AG09319 (cell line): ENCODE measurements around the gene NRXN2.
A peak's percentile ranks its signal among the peaks of the same experiment; 100 is the strongest.

Source experiments
- DNase-seq: peaks from one replicate; pipeline ENCODE4 v3.0.0-alpha.2; 2010; ENCODE audit warnings: low read depth; ENCODE audit errors: extremely low read depth
- TF ChIP-seq, protein P1 (sequence below): IDR thresholded peaks from 2 replicates; pipeline ENCODE4 v1.5.1; 2011; ENCODE audit warnings: low read depth, mild to moderate bottlenecking, inconsistent platforms, low read length, moderate library complexity

Gene NRXN2

GRCh38 chr11:64691543-64691942 lies 31.5 kb downstream of the NRXN2 start:
- DNase-seq: no peak

GRCh38 chr11:64690235-64690634 lies 32.8 kb downstream of the NRXN2 start:
- no peak for DNase-seq
- TF ChIP-seq, protein P1, sequence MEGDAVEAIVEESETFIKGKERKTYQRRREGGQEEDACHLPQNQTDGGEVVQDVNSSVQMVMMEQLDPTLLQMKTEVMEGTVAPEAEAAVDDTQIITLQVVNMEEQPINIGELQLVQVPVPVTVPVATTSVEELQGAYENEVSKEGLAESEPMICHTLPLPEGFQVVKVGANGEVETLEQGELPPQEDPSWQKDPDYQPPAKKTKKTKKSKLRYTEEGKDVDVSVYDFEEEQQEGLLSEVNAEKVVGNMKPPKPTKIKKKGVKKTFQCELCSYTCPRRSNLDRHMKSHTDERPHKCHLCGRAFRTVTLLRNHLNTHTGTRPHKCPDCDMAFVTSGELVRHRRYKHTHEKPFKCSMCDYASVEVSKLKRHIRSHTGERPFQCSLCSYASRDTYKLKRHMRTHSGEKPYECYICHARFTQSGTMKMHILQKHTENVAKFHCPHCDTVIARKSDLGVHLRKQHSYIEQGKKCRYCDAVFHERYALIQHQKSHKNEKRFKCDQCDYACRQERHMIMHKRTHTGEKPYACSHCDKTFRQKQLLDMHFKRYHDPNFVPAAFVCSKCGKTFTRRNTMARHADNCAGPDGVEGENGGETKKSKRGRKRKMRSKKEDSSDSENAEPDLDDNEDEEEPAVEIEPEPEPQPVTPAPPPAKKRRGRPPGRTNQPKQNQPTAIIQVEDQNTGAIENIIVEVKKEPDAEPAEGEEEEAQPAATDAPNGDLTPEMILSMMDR: no peak

More at GRCh38 chr11:64691543-64691942, 31.5 kb downstream of the NRXN2 start:
- TF ChIP-seq, protein P1: no peak

- TF ChIP-seq, protein P1: peak; percentile 82
- peak; percentile 57 for DNase-seq
These were observed 34.4 kb downstream of the NRXN2 start for GRCh38 chr11:64688534-64688982.

DNA sequence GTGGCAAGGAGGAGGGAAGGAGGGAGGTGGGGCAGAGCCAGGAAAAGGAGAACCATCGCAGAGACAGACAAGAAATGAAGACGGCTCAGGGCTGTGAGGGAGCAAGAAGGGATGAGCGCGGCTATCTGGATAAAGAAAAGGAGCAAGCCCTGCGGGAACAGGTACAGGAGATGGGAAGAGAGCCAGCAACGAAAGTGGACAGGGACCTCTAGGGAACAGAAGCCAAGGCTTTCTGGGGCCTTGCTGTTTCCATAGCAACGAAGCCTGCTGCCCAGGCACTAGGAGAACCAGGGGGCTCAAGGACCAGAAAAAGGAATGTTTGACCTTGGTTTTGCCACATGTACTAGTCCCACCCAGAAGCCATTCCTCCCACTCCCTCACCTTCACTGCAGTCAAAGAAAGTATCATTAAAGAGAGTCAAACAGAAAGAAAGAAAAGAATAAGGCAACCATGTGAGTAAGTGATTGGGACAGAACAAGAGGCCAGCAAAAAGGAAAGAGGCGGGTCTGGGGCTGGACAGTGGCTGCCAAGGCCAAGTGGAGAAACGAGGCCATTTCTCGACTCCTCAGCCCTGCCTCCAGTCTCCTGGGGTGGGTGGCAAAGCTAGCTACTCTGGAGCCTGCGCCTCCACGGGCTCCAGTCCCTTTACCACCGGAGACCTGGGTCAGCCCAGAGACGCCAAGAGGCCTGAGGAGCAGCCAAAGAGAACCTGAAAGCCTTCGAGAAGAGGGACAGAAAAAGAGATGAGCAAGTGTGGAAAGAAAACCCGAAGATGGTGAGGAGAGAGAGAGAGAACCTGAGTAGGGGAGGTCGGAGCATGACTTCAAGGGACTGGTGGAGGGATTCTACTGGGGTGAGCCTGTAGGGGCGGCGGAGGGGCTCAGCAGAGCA lies 35.1 kb downstream of the NRXN2 start:
- no peak for DNase-seq
- TF ChIP-seq, protein P1: no peak

DNA sequence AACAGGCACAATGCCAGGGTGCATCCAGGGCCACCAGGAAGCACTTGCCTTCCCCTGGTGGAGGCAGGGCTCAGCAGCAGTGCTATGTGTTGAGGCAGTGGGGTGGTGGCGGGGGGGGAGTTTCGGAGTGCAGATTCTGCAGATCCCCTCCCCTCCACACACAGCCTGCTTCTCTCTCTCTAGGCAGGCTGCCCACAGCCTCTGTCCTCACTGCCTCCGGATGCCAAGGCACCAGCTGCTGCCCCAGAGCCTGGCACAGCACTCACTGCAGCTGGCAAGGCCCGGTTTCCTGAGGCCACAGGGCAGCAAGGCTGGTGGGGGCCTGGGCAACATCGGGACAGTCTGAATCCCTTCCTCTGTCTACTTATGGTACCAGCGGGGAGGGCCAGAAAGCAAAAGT lies 35.8 kb downstream of the NRXN2 start:
- TF ChIP-seq, protein P1: no peak
- no peak for DNase-seq

DNA sequence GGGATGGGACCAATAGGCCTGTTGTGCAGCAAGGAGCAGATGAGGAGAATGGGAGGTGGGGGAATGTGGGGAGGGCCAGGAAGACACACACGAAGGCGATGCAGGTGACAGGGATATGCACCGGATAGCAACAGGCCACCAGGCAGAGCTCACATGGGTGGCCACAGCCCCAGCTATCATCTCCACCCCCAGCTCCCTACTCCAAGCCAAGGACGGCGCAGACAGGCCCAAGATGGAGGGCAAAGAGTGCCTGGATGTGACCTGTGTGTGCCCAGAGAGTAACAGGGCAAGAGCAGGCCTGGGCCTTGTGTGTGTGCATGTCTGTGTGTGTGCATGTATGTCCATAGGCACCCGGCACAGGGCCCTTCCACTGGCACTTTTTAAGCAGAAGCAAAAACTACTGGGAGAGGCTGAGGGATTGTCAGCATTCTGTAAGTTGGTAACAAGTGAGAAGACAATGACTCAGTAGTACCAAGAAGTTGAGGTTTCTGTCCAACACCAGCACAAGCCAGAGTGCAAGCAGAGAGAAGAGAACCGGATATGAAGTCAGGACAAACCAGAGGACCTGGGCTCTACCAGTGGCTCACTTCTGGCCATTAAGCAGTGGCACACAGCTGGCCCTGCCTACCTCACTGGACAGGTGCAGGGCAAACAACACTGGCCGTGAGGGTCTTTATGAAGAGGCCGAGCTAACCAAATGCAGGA lies 36.4 kb downstream of the NRXN2 start:
- TF ChIP-seq, protein P1: no peak
- no peak for DNase-seq

DNA sequence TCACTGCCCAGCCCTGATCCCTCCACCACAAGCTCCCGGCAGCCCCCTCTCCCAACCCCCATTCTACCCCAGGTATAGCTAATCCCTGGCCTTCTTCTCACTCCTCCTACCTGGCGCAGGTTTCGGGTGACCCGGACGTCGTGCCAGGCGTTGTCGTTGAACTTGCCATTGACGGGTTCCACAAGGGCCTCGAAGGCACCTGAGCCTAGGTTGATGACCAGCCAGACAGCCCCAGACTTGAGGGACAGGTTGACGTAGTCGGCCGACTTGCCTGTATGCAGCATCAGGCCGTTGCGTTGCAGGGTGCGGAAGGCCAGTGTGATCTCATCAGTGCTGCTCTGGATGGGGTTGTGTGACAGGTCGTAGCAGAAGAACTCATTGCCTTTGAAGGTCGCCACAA lies 37.5 kb downstream of the NRXN2 start:
- DNase-seq: no peak
- TF ChIP-seq, protein P1: no peak
